Measurements from ENCODE around the gene ZKSCAN8.

The ZKSCAN8 gene

GRCh38 chr6:28139860-28140543 lies 1.7 kb upstream of the ZKSCAN8 start:
- no peak for DNase-seq (ENCODE audit: low read depth, low spot score)

- no peak for DNase-seq (ENCODE audit: low read depth, low spot score)
These were observed 1.1 kb upstream of the ZKSCAN8 start for GRCh38 chr6:28140616-28141015.

- no peak for DNase-seq (ENCODE audit: low read depth, low spot score)
These were observed 763 bp downstream of the ZKSCAN8 start for GRCh38 chr6:28142446-28142845.

GRCh38 chr6:28145231-28145630 lies 3.5 kb downstream of the ZKSCAN8 start:
- DNase-seq (ENCODE audit: low read depth, low spot score): no peak

- DNase-seq (ENCODE audit: low read depth, low spot score): no peak
These were observed 10.8 kb downstream of the ZKSCAN8 start for GRCh38 chr6:28152531-28152930.

GRCh38 chr6:28153546-28153945 lies 11.9 kb downstream of the ZKSCAN8 start:
- no peak for DNase-seq (ENCODE audit: low read depth, low spot score)

GRCh38 chr6:28154357-28154756 lies 12.7 kb downstream of the ZKSCAN8 start:
- DNase-seq (ENCODE audit: low read depth, low spot score): no peak

GRCh38 chr6:28158318-28158717 lies 16.6 kb downstream of the ZKSCAN8 start:
- DNase-seq (ENCODE audit: low read depth, low spot score): no peak

- DNase-seq (ENCODE audit: low read depth, low spot score): no peak
These were observed 17.4 kb downstream of the ZKSCAN8 start for GRCh38 chr6:28159029-28159607.

GRCh38 chr6:28160233-28160632 lies 18.6 kb downstream of the ZKSCAN8 start:
- no peak for DNase-seq (ENCODE audit: low read depth, low spot score)

- no peak for DNase-seq (ENCODE audit: low read depth, low spot score)
These were observed 19.9 kb downstream of the ZKSCAN8 start for GRCh38 chr6:28161410-28162079.

GRCh38 chr6:28165563-28165962 lies 23.9 kb downstream of the ZKSCAN8 start:
- DNase-seq (ENCODE audit: low read depth, low spot score): no peak

- no peak for DNase-seq (ENCODE audit: low read depth, low spot score)
These were observed 25.4 kb downstream of the ZKSCAN8 start for GRCh38 chr6:28167068-28167467.

- DNase-seq (ENCODE audit: low read depth, low spot score): no peak
These were observed 26.2 kb downstream of the ZKSCAN8 start for GRCh38 chr6:28167926-28168325.

GRCh38 chr6:28171271-28171670 lies 29.6 kb downstream of the ZKSCAN8 start:
- no peak for DNase-seq (ENCODE audit: low read depth, low spot score)

- no peak for DNase-seq (ENCODE audit: low read depth, low spot score)
These were observed 30.3 kb downstream of the ZKSCAN8 start for GRCh38 chr6:28172006-28172405.

- no peak for DNase-seq (ENCODE audit: low read depth, low spot score)
These were observed 34.7 kb downstream of the ZKSCAN8 start for GRCh38 chr6:28176373-28176772.

GRCh38 chr6:28182255-28182654 lies 40.6 kb downstream of the ZKSCAN8 start:
- DNase-seq (ENCODE audit: low read depth, low spot score): no peak

GRCh38 chr6:28188111-28188979 lies 46.7 kb downstream of the ZKSCAN8 start:
- no peak for DNase-seq (ENCODE audit: low read depth, low spot score)

GRCh38 chr6:28200020-28200419 lies 58.3 kb downstream of the ZKSCAN8 start:
- DNase-seq (ENCODE audit: low read depth, low spot score): no peak

GRCh38 chr6:28203201-28203600 lies 61.5 kb downstream of the ZKSCAN8 start:
- no peak for DNase-seq (ENCODE audit: low read depth, low spot score)

GRCh38 chr6:28205879-28206278 lies 64.2 kb downstream of the ZKSCAN8 start:
- no peak for DNase-seq (ENCODE audit: low read depth, low spot score)

Measured in smooth muscle cell of the brain vasculature (primary cell).